Left lung (tissue), 10 donors: ENCODE measurements around the gene WWOX. TPM values are rescaled to one million over a fixed set of nuclear protein-coding genes. Genes with fewer than 3 reads are reported as not detected.

Experiments used
- ATAC-seq: fragments of 200-7000 bp; cut with Tn5 transposase; one replicate; pipeline ENCODE4 v1.9.1; 2020; ENCODE audit warnings: moderate library complexity
- DNase-seq, 4 donors: peaks; one replicate each; pipeline ENCODE4 v3.0.0-alpha.2; 2013 to 2020
- H3K27ac ChIP-seq, 2 donors: fragments of 200-600 bp; sonication (generic) in 1 of 2; one replicate each; pipeline versions ENCODE4 v1.5.0 to v1.8.0; 2020 to 2021
- H3K27me3 ChIP-seq, 2 donors: fragments of 200-600 bp; sonication (generic) in 1 of 2; one replicate each; pipeline versions ENCODE4 v1.5.0 to v1.8.0; 2020 to 2021
- H3K36me3 ChIP-seq, 2 donors: fragments of 200-600 bp; sonication (generic) in 1 of 2; one replicate each; pipeline versions ENCODE4 v1.5.0 to v1.8.0; 2020 to 2021
- H3K4me1 ChIP-seq, 2 donors: fragments of 200-600 bp; one replicate each; pipeline ENCODE4 v1.8.0; 2021
- H3K4me3 ChIP-seq, 2 donors: fragments of 200-600 bp; sonication (generic) in 1 of 2; one replicate each; pipeline versions ENCODE4 v1.5.0 to v1.8.0; 2020 to 2021; ENCODE audit warnings: mild to moderate bottlenecking in 1 of 2
- H3K9me3 ChIP-seq, 2 donors: fragments of 200-600 bp; sonication (generic) in 1 of 2; one replicate each; pipeline versions ENCODE4 v1.5.0 to v1.8.0; 2020 to 2021
- intact Hi-C, 2 donors: fragments of 100-400 bp; cut with DNase I; formaldehyde crosslinking; loops; one replicate each; pipeline versions ENCODE4 v1.11.2 to v1.14.2; 2022
- polyA plus RNA-seq, 6 donors: library from polyadenylated mRNA; unstranded; fragments of 120-200 nt; gene quantifications; one replicate each; pipeline ENCODE4 v1.2.1, GENCODE V29; 2013; ENCODE audit not compliant: insufficient read length in 6 of 6
- total RNA-seq, 2 donors: library from RNA; stranded (reverse); fragmentation: NEBNext Ultra II Directional; extraction: Animal tissue kit (Norgen Biotek cat#: 25700); gene quantifications; one replicate each; pipeline ENCODE4 v1.2.1, GENCODE V29; 2021
- TF ChIP-seq, protein P1 (sequence below), 2 donors: fragments of 200-600 bp; sonication (generic) in 1 of 2; IDR thresholded peaks; one replicate each; pipeline versions ENCODE4 v1.5.0 to v1.8.0; 2021; ENCODE audit warnings: antibody characterized with exemption in 2 of 2
- donor health status: DM: no; HTN: yes; CAD: no.
- donor health status: DM: no; HTN: no; CAD: no.

The WWOX gene
- total and polyA plus RNA-seq, 8 donors = 17.2 to 40.3 (median 30.8) TPM

DNA sequence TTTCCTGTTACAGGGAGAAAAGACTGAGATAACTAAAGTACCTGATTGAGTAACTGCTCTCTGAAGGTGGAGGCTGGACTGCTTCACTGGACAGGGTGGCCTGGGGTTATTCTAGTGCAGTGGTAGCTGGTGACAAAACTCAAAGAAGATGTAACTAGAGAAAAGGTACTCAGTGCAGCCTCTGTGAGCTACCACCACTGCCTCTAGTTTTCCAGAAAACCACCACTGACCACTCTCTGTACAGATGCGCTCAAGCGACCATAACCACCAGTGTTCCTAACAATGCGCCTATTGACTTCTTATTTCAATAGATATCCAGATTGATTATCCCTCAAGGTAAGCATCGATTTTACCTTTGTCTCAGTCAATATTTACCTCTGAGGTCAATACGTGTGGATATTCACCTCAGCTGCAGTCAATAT lies 492.2 kb downstream of the WWOX start:
- H3K27me3 ChIP-seq = no peaks in the 10 kb centered on the region
- intact Hi-C loops = no loop called here
- TF ChIP-seq, protein P1, sequence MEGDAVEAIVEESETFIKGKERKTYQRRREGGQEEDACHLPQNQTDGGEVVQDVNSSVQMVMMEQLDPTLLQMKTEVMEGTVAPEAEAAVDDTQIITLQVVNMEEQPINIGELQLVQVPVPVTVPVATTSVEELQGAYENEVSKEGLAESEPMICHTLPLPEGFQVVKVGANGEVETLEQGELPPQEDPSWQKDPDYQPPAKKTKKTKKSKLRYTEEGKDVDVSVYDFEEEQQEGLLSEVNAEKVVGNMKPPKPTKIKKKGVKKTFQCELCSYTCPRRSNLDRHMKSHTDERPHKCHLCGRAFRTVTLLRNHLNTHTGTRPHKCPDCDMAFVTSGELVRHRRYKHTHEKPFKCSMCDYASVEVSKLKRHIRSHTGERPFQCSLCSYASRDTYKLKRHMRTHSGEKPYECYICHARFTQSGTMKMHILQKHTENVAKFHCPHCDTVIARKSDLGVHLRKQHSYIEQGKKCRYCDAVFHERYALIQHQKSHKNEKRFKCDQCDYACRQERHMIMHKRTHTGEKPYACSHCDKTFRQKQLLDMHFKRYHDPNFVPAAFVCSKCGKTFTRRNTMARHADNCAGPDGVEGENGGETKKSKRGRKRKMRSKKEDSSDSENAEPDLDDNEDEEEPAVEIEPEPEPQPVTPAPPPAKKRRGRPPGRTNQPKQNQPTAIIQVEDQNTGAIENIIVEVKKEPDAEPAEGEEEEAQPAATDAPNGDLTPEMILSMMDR (IDR thresholded peaks at IDR 0.05) = no peak
- no peak overlapping the region for H3K4me3 ChIP-seq
- H3K36me3 ChIP-seq = no peaks in the 10 kb centered on the region
- H3K27ac ChIP-seq = no peak overlapping the region
- DNase-seq (no peak), ATAC-seq (peak; percentile 29)
- no peaks in the 10 kb centered on the region for H3K9me3 ChIP-seq
- no peaks in the 10 kb centered on the region for H3K4me1 ChIP-seq

DNA sequence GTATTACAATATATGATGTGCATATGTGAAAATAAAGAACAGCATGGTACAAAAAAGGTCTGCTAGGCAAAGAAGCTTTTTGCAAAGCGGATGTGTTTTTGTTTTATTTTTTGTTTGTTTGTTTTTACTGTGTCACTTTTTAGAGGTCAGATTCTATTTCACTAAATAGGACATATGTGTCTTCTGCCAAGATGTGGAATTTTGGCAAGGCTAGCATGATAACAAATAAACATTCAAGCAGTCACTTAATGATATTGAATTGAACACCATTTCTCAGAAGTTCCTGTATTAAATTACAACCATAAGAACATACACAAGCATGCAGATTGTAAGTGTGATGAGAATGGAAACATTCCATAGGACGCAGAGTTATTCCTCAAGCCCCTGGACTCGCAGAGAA lies 492.7 kb downstream of the WWOX start:
- Histone ChIP-seq H3K27ac (no peak overlapping the region), H3K9me3 (no peaks in the 10 kb centered on the region), H3K27me3 (no peaks in the 10 kb centered on the region), H3K4me1 (no peaks in the 10 kb centered on the region), H3K36me3 (no peaks in the 10 kb centered on the region), H3K4me3 (no peak overlapping the region)
- intact Hi-C loops = no loop called here
- ATAC-seq = no peak
- TF ChIP-seq, protein P1 (IDR thresholded peaks at IDR 0.05) = no peak
- no peak for DNase-seq

DNA sequence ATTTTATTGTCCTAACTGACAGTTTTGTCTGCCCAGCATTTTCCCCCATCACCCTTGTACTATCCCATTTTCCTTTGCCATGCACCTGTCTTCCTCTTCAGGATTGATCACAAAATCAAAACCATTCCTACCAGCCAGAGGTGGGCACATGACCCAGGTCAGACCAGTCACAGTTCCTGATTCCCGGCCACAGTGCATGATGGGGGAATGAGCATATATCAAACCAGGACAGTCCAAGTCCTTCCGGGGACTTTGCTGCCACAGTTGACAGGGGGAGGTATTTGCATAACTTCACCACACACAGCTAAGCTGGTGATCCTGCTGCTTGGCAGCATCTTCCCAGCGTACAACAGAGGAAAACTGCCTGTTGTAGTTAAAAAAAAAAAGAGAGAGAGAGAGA lies 493.9 kb downstream of the WWOX start:
- no peak for ATAC-seq
- Histone ChIP-seq H3K4me1 (no peaks in the 10 kb centered on the region), H3K9me3 (no peaks in the 10 kb centered on the region), H3K36me3 (no peaks in the 10 kb centered on the region), H3K4me3 (no peak overlapping the region), H3K27ac (no peak overlapping the region), H3K27me3 (no peaks in the 10 kb centered on the region)
- DNase-seq = no peak
- intact Hi-C loops = no loop called here
- TF ChIP-seq, protein P1 (IDR thresholded peaks at IDR 0.05) = no peak

DNA sequence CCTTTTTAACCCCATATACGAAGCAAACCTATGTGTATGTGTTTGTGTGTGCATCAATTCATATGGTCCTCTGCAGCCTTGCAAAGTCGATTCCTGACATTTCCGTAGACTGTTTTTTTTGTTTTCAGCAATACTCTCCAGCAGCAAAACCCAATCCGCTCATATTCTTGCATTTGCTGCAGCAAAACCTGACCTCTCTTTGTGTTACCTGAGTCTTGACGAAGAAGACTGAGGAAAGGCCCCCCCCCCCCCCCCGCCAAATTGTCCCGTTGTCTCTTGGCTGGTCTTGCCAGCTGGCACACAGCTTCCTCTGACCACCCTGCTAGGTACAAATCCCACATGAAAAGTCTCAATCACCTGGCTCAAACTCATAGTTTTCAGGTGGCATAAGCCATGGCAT lies 494.7 kb downstream of the WWOX start:
- TF ChIP-seq, protein P1 (IDR thresholded peaks at IDR 0.05) = no peak
- H3K9me3 ChIP-seq = no peaks in the 10 kb centered on the region
- H3K27ac ChIP-seq = no peak overlapping the region
- ATAC-seq (no peak), DNase-seq (no peak)
- no peaks in the 10 kb centered on the region for H3K36me3 ChIP-seq
- no peaks in the 10 kb centered on the region for H3K4me1 ChIP-seq
- no peaks in the 10 kb centered on the region for H3K27me3 ChIP-seq
- H3K4me3 ChIP-seq = no peak overlapping the region
- intact Hi-C loops = no loop called here

DNA sequence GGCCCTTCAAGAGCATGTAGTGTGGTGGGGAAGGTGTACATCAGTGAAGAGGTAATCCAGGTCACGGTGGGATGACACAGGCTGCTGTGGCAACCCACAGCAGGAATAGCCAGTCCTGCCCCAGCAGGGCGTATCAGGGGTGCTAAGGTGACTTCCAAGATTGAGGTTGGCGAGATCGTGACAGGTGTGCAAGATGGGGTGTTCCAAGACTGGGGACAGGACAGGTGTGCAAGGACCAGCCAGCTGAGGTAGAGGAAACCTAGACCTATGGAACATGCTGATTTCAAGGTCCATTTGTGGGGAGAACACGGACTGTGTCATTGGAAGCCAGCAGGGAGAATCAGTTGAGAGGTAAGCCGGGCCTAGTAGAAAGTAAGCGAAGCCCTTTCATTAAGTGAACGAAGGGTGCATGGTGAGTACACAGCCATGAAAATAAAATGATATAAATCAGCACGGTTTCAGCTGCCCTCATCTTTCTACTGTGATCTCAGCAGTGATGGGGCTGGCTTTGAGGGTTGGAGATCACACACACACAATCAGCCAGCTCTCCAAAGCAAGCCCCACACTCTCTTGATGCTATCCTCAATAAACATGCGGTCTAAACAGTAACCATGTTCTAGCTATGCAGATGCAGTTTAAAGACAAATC lies 497.0 kb downstream of the WWOX start:
- H3K27me3 ChIP-seq = no peaks in the 10 kb centered on the region
- H3K4me3 ChIP-seq = no peak overlapping the region
- no peaks in the 10 kb centered on the region for H3K9me3 ChIP-seq
- H3K36me3 ChIP-seq = no peaks in the 10 kb centered on the region
- no peaks in the 10 kb centered on the region for H3K4me1 ChIP-seq
- no peak for DNase-seq
- ATAC-seq = no peak
- H3K27ac ChIP-seq = no peak overlapping the region
- TF ChIP-seq, protein P1 (IDR thresholded peaks at IDR 0.05) = no peak
- intact Hi-C loops = no loop called here
